HG03521 (cell line): ENCODE results near the gene PA2G4.

ENCODE experiments used
- ATAC-seq: cut with Tn5 transposase; IDR thresholded peaks from one replicate; pipeline ENCODE4 v1.9.1; 2021; ENCODE audit warnings: mild to moderate bottlenecking, moderate library complexity; ENCODE audit not compliant: unreplicated experiment

Gene PA2G4

DNA sequence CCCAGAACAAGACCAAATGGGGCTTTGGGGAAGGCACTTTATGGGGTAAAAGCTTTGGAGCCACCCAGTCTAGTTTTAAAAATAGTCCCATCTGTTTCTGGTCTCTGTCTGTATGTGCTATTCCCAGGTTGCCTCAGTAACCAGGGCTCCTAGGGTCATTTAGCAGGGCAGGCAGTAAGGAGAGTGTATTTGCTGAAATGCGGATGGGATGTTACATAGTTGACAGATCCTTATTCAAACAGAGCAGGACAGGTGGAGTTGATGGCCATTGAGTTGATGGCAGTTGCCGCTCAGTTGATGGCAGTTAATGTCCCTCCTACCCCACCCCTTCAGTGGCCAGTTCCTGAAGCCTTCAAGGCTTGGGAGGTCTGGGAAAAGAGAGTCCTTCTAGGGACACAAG is 18.3 kb downstream of the PA2G4 start:
- no peak for ATAC-seq

DNA sequence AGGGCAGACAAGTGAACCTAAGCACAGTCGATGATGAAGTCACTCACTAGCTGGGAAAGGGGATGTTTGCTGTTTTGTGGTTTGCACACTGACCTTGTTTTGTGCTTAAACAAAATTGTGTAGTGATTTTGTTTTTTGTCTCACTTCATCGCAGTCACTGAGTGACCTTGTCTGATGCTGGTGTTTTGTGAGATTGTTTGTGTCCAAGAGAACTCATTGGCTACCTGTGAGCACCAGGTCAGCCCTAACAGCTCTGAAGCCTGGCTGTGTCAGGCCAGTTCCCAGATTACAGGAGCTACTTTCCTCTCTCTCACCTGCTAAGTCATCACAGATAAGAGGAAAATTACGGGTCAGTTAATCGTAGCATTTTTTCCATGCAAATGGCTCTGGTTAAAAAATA is 19.8 kb downstream of the PA2G4 start:
- no peak for ATAC-seq

DNA sequence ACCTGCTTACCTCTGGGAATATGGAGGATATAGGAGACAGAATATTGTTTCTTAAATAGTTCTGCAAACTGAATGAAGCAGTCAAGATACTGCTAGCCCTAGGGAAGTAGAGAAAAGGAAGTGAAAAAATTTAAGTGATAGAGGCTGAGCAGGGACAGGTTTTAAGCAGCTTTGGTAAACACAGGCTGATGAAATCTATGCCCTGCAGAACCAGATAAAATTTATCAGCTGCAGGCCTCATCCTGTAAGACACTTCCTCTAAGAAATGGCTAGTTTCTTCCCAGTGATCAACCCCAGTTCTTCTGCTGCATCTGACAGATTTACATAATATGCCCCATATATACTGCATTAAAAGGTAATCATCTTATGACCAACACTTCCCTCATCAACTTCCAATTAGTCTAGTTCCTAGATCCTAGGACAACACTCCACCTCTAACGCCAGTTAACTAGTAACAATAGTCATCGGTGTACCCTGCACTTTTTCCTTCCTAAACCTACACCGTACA is 22.4 kb downstream of the PA2G4 start:
- no peak for ATAC-seq

DNA sequence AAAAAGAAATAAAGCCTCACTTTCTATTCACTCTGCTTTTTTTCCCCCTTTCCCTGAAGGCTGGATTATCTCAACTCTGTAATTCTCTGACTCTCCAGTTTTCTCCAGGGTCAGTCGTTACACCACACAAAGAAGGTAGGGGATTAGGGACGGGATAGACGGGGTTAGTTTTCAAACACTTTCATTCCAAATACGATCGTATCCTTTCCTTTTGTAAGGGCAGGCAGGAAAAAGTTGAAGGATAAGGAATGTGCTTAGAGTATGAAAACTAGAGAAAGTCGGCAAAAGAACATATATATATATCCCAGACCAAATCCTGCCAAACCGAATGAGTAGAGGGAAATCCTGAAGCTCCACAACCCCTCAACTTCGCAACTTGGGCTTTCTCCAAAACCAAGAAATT is 23.1 kb downstream of the PA2G4 start:
- ATAC-seq = no peak

DNA sequence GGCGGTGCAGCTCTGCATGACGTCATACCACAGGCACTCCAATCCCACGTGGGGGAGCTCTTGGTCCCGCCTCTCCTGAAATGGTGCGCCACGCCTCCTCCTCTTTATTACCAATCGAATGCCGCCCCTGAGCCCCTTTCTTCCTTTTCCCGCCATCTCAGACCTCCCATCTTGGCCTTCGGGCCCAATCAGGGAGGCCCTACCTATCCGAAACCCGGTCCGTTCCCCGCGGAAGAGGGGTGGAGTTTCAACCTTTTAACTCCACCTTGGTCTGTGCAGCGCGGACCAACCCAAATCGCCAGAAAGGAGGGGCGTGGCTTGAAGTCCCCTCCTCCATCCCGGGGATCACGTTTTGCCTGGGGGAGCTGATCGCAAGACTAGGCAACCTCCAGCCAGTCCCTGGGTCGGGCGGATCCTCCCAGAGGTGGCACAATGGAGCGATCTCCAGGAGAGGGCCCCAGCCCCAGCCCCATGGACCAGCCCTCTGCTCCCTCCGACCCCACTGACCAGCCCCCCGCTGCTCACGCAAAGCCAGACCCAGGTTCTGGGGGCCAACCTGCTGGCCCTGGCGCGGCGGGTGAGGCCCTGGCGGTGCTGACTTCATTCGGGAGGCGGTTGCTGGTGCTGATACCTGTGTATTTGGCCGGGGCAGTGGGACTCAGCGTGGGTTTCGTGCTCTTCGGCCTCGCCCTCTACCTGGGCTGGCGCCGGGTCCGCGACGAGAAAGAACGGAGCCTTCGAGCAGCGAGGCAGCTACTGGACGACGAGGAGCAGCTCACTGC is 23.7 kb downstream of the PA2G4 start, which contains the start of gene ESYT1:
Gene ESYT1, plus strand, starts transcription at position 380 of the 782 bp plus-strand sequence. Its CDS starts 53 bp downstream, at position 433.
- peak; percentile 91 for ATAC-seq

DNA sequence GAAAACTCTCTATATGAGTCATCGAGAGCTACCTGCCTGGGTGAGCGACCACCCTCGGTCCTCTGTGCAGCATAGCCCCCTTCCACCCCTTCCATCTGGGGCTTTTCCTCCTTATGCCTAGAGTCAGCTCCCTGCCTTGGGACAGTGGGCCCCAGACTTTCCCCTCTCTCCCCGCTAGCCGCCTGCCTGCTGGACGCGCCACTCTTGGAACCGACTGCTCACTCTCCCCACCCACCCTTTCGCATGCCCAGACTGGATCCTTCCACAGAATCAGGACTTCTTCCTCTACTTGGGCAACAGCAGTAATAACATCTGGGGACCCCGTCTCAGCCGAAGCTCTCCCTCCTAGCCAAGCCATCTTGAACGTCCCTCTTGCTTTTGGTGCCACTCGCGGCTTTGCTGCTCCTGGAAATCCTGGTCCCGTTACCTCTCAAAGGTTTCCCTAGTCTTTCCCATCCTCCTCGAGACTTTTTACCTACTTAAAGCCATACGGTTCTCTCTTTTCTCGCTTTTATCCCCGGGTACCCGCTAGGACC is 24.4 kb downstream of the PA2G4 start:
- no peak for ATAC-seq

DNA sequence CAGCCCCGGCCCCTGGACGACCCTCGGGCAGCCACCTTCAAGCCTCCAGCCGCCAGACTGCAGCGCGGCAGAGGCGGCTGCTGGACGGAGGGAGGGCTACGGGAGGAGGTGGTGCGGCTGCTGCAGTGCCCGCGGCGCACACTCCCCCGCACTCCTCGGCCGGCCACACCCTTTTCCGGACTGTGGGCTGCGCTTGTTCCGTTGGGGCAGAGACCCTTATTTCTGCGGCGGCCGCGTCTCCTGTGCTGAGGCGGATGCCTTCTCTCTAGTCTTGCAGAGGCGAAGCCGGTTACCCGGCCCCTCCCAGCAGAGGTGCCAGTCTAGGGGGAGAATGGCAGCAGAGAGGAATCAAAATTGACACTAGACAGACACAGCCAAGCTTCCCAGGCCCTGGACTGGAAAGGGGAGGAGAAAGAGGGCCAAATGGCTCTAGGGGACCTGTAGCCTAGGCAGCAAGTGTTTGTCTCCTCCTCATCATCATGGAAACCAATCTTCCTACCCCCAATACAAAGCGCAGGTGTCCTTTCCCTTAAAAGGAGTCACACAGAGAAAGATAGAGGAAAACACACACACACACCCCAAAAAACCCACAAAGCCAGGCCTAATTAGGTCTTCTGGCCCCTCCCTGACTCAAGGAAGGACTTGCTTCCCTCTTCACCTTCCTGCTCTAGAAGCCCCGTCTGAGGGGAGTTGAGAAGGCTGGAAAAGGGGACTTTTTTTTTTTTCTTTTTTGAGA is 25.0 kb downstream of the PA2G4 start:
- ATAC-seq = no peak

DNA sequence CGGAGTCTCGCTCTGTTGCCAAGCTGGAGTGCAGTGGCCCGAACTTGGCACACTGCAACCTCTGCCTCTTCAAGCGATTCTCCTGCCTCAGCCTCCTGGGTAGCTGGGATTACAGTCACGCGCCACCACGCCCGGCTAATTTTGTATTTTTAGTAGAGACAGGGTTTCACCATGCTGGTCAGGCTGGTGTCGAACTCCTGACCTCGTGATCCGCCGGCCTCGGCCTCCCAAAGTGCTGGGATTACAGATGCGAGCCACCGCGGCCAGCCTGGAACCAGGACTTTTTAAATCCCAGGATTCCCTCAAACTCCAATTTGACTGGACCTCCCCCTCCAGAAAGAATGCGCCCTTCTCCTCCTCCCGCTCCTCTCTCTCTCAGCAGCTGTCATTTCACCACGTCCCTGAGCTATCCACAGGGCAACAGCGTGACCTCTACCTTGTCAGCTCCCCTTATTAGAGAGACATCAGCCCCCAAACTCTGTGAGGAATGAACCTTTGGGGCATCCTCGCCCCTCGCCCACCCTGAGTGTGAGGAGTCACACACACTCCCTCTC is 25.7 kb downstream of the PA2G4 start:
- no peak for ATAC-seq

DNA sequence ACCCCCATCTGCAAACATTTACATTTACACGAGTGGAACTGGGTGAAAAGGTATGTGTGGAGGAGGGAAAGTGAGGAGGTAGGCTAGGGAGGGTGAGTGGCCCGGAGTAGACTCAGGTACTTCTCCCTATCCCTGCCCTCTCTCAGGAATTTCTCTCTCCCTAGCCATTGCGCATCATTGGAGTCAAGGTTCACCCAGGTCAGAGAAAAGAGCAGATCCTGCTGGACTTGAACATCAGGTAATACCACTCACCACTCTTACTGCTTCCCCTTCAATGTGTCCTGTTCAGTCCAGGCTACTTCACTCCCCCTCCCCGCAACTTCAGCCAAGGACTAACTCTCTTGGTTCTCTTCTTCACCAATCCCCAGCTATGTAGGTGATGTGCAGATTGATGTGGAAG is 26.5 kb downstream of the PA2G4 start:
- no peak for ATAC-seq

DNA sequence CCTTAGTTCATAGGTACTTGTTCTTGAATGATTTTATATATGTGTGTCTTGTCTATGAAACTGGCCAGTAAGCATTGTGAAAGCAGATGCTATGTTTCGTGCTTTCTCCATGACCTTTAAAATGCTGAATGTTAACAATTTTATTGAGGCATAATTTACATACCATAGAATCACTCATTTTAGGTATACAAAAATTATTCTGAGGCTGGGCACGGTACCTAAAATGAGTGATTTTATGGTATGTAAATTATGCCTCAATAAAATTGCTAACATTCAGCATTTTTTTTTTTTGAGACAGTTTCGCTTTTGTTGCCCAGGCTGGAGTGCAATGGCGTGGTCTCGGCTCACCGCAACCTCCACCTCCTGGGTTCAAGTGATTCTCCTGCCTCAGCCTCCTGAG is 30.5 kb downstream of the PA2G4 start:
- no peak for ATAC-seq

DNA sequence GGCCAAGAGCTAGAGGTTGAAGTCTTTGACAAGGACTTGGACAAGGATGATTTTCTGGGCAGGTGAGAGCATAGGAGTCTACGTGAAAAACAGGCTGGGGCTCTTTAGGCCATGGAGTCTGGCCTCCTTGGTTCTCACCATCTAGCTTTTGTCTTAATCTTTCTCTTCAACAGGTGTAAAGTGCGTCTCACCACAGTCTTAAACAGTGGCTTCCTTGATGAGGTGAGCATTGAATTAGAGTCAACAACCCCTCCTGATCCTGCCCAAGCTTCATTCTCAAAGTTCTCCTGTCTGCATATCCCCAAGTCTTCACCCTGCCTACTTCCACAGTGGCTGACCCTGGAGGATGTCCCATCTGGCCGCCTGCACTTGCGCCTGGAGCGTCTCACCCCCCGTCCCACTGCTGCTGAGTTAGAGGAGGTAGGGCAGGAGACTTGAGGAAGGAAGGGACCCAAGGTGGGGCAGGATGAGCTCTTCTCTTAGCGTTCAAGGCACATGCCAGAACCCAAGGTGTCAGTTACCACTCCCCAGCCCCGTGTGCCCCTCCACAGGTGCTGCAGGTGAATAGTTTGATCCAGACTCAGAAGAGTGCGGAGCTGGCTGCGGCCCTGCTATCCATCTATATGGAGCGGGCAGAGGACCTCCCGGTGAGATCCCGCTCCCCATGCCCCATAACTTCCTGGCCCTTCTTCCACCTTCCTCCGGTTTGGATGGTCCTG is 33.7 kb downstream of the PA2G4 start:
- ATAC-seq = no peak

DNA sequence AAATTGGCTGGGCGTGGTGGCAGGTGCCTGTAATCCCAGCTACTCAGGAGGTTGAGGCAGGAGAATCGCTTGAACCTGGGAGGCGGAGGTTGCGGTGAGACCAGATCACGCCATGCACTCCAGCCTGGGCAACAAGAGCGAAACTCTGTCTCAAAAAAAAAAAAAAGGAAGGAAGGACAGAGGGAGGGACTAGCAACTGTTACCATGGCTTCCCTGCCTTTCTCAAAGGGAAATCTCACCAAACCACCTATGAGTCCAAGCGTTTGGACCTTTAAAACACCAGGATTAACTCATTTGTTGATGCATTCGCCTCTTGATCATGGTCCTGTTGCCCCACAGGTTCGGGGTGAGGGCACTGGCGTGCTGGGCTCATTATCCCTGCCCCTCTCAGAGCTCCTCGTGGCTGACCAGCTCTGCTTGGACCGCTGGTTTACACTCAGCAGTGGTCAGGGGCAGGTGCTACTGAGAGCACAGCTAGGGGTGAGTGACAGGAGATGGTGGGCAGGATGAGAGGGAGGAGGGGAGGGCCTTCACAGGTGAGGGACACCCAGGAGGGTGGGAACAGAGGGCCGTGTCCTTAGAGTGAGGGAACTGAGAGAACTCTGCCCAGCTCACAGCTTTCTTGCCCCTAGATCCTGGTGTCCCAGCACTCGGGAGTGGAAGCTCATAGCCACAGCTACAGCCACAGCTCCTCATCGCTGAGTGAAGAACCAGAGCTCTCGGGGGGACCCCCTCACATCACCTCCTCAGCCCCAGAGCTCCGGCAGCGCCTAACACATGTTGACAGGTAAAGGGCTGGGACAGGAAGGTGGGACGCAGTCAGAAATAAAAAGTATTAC is 37.8 kb downstream of the PA2G4 start:
- no peak for ATAC-seq

DNA sequence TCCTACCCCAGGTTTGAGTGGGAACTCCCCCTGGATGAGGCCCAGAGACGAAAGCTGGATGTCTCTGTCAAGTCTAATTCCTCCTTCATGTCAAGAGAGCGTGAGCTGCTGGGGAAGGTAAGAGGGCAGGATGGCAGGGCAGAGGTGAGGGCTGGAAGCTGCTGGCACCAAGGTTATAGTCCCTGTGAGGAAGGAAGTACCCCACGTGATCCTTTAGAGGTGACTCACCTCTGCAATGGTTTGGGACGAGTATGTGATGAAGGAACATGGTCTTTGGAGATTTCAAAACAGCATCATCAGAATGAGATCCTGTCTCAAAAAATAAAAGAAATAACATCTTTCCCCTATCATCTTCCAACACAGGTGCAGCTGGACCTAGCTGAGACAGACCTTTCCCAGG is 38.9 kb downstream of the PA2G4 start:
- ATAC-seq = no peak

DNA sequence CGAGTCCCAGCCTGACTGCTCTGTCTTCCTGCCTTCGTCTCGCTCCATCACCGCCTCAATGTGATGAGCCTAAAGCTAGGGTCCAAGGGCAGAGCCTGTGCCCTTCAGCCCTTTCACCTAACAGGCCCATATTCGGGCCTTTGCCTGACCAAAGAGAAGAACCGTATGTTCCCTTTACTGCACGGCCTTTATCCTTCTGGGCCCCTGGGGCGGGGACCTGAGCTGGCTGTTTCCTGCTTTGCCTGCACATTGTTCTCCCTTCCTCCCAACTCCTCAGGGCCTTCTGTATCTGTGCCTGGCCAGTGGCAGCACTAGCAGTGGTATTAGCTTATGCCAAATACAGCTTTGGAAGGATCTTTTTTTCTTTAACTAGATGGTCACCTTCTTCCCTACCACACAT is 39.5 kb downstream of the PA2G4 start:
- no peak for ATAC-seq

DNA sequence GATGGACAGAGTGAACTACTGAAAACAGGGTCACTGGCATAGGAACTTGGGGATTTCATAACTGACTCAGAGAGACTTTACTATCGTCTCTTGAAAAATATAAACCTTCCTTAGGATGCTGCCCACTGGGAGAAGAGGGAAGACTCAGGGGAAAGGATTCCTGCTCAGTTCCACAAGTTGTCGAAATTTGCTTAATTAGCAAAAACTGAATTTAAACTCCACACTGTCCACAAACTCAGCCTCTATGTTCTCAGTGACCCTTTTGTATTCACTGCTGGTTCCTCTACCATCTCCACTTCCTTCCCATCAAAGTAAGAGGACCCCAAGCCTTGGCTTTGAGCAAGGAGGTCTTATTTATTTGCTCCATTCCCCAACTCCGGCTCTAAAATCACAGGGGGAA is 40.9 kb downstream of the PA2G4 start:
- ATAC-seq = no peak

DNA sequence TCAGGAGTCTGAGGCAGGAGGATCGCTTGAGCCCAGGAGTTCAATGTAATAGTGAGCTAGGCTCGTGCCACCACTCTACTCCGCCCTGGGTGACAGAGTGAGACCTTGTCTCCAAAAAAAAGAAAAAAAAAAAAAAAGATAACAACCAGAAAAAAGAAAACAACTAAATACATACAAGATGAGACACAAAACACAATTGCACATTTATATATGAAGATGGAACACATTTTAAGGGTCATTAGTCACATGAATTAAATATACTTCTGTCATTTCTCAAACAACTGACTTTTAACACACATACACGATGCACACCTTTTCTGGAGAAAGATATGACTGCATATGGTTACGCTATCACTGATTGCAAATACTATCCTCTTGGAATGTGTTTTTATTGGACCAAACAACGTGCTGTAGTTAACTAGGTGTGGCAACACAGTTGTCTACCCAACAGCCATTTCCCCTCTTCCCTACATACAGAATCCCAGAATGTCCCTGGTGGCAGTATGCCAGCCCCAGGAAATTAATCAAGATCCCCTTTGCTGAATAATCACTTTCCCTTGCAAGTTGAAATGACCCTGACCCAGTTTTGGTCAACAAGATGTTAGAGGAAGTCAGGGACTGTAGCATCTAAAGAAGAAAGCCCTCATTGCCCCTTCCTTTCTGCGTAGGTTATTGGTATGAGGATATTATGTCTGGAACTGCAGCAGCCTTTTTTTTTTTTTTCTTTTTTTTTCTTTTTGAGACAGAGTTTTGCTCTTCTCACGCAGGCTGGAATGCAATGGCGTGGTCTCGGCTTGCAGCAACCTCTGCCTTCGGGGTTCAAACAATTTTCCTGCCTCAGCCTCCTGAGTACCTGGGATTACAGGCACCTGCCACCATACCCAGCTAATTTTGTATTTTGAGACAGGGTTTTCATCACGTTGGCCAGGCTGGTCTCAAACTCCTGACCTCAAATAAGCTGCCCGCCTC is 42.4 kb downstream of the PA2G4 start:
- ATAC-seq = no peak

DNA sequence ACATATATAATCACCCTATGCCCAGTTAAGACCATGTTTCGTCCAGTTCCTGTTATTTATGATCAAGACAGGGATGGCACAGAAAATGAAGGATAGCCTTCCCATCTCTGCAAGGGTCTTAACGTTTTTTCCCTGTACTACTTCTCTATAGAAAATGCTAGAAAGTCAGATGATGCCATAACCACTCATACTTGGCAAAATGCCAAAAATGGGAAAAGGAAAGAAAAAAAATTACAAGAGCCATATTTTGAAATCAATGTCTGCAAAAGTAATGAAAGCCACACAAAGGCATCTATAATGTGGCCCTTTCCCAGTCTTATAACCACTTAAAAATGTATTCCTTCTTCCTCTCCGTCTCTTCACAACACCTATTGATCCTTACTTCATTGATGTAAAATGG is 46.2 kb downstream of the PA2G4 start:
- ATAC-seq = no peak

DNA sequence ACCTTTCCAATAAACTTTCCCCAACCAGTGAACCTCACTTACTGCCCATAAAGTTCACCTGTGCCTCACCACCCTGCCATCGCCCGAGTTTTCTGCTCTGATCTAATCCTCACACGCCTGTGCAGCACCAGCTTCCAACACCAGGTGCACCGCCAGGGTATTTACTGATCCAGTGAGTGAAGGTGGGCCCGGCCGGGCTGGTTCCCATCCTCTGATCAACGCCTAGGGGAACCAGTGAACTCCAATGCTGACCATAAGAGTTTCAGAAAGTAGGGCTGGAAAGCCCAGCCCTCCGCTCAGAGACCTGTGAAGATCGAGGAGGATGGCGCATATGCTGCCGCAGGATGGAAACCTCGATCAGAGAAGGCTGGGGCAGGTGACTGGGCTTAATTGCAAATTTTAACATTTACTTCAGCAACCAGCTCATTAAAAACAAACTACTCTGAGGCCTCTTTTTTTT is 47.3 kb downstream of the PA2G4 start:
- ATAC-seq = peak; percentile 28
